ENCODE results near the gene STARD3.
A peak's percentile ranks its signal among the peaks of the same experiment; 100 is the strongest.

- peak; percentile 93 to 96 for TF ChIP-seq CTCF (IDR thresholded peaks at IDR 0.05; ENCODE audit: extremely low read depth in 1 of 2, insufficient read depth in 1 of 2, low read depth in 1 of 2, low read length in 2 of 2)
- no peak for TF ChIP-seq MAX (IDR thresholded peaks at IDR 0.05; ENCODE audit: insufficient read depth, insufficient read length)
- no peak for TF ChIP-seq POLR2A (IDR thresholded peaks at IDR 0.05; ENCODE audit: low read depth, low read length)
- TF ChIP-seq EZH2 (IDR thresholded peaks at IDR 0.05; ENCODE audit: borderline replicate concordance, low read depth, low read length, severe bottlenecking), result no peak
- TF ChIP-seq MYC (IDR thresholded peaks at IDR 0.05; ENCODE audit: low read depth, low read length), result no peak
- TF ChIP-seq POLR2AphosphoS5 (IDR thresholded peaks at IDR 0.05; ENCODE audit: insufficient read depth, low read depth, low read length), result no peak
- TF ChIP-seq JUN (IDR thresholded peaks at IDR 0.05; ENCODE audit: borderline replicate concordance, insufficient read depth, insufficient read length, low read depth), result no peak
- TF ChIP-seq FOS (IDR thresholded peaks at IDR 0.05; ENCODE audit: borderline replicate concordance, insufficient read depth, low read length), result no peak
- TF ChIP-seq GATA2 (IDR thresholded peaks at IDR 0.05; ENCODE audit: insufficient read depth, insufficient read length, low read depth, low read length), result no peak
These were observed 16.9 kb downstream of the STARD3 start for GRCh38 chr17:39653662-39654331.

All from endothelial cell of umbilical vein (primary cell).